Activated naive CD8-positive, alpha-beta T cell (primary cell): Measurements from ENCODE around the gene ANK2.
"Not testable (repeated sequence)": the region's sequence is repeated elsewhere in the genome, so short reads cannot be mapped to it uniquely, and the experiment has no call there.

Source experiments
- H3K27ac Mint-ChIP-seq: one replicate; pipeline ENCODE4 v1.8.0; 2021; ENCODE audit warnings: mixed read lengths
- H3K27me3 Mint-ChIP-seq: one replicate; pipeline ENCODE4 v1.8.0; 2021; ENCODE audit warnings: mixed read lengths
- H3K36me3 Mint-ChIP-seq: one replicate; pipeline ENCODE4 v1.8.0; 2021; ENCODE audit warnings: mixed read lengths
- H3K4me1 Mint-ChIP-seq: one replicate; pipeline ENCODE4 v1.8.0; 2021; ENCODE audit warnings: low read depth, mixed read lengths
- H3K4me3 Mint-ChIP-seq: one replicate; pipeline ENCODE4 v1.8.0; 2021; ENCODE audit warnings: mild to moderate bottlenecking, mixed read lengths
- H3K9me3 Mint-ChIP-seq: one replicate; pipeline ENCODE4 v1.8.0; 2021; ENCODE audit warnings: low read depth, mixed read lengths

Gene ANK2

GRCh38 chr4:113212613-113213012, 163.2 kb downstream of the ANK2 start:
- H3K36me3 Mint-ChIP-seq = no peaks in the 10 kb centered on the region
- H3K27me3 Mint-ChIP-seq = no peaks in the 10 kb centered on the region
- no peaks in the 10 kb centered on the region for H3K4me1 Mint-ChIP-seq
- H3K4me3 Mint-ChIP-seq = no peak overlapping the region
- H3K27ac Mint-ChIP-seq = no peak overlapping the region
- H3K9me3 Mint-ChIP-seq = no peaks in the 10 kb centered on the region

GRCh38 chr4:113221990-113222389, 172.5 kb downstream of the ANK2 start:
- Mint-ChIP-seq H3K27me3 (peaks cover 3% of the 10 kb centered on the region), H3K36me3 (no peaks in the 10 kb centered on the region), H3K4me1 (no peaks in the 10 kb centered on the region), H3K4me3 (no peak overlapping the region), H3K27ac (no peak overlapping the region), H3K9me3 (no peaks in the 10 kb centered on the region)

- peaks cover 3% of the 10 kb centered on the region for H3K27me3 Mint-ChIP-seq
- H3K9me3 Mint-ChIP-seq = no peaks in the 10 kb centered on the region
- H3K4me1 Mint-ChIP-seq = no peaks in the 10 kb centered on the region
- no peak overlapping the region for H3K4me3 Mint-ChIP-seq
- H3K36me3 Mint-ChIP-seq = no peaks in the 10 kb centered on the region
- no peak overlapping the region for H3K27ac Mint-ChIP-seq
Measured at GRCh38 chr4:113222471-113222870, 173.0 kb downstream of the ANK2 start.

GRCh38 chr4:113223001-113223400, 173.5 kb downstream of the ANK2 start:
- no peak overlapping the region for H3K4me3 Mint-ChIP-seq

GRCh38 chr4:113232194-113232593, 182.7 kb downstream of the ANK2 start:
- no peaks in the 10 kb centered on the region for H3K36me3 Mint-ChIP-seq
- H3K4me3 Mint-ChIP-seq = no peak overlapping the region
- H3K27ac Mint-ChIP-seq = no peak overlapping the region
- no peaks in the 10 kb centered on the region for H3K4me1 Mint-ChIP-seq
- peaks cover 10% of the 10 kb centered on the region for H3K27me3 Mint-ChIP-seq
- no peaks in the 10 kb centered on the region for H3K9me3 Mint-ChIP-seq

More at GRCh38 chr4:113223001-113223400, 173.5 kb downstream of the ANK2 start:
- Mint-ChIP-seq H3K27ac (no peak overlapping the region), H3K4me1 (no peaks in the 10 kb centered on the region), H3K27me3 (peaks cover 3% of the 10 kb centered on the region), H3K9me3 (no peaks in the 10 kb centered on the region), H3K36me3 (no peaks in the 10 kb centered on the region)

- peaks cover 9% of the 10 kb centered on the region for H3K27me3 Mint-ChIP-seq
- no peak overlapping the region for H3K4me3 Mint-ChIP-seq
- no peaks in the 10 kb centered on the region for H3K4me1 Mint-ChIP-seq
- no peak overlapping the region for H3K27ac Mint-ChIP-seq
- no peaks in the 10 kb centered on the region for H3K9me3 Mint-ChIP-seq
- no peaks in the 10 kb centered on the region for H3K36me3 Mint-ChIP-seq
Measured at GRCh38 chr4:113236916-113237315, 187.5 kb downstream of the ANK2 start.

GRCh38 chr4:113243312-113243711, 193.9 kb downstream of the ANK2 start:
- Mint-ChIP-seq H3K27ac (no peak overlapping the region), H3K4me3 (no peak overlapping the region), H3K36me3 (no peaks in the 10 kb centered on the region), H3K4me1 (no peaks in the 10 kb centered on the region), H3K27me3 (peaks cover 6% of the 10 kb centered on the region), H3K9me3 (no peaks in the 10 kb centered on the region)

GRCh38 chr4:113244747-113245146, 195.3 kb downstream of the ANK2 start:
- not testable (repeated sequence) for H3K27ac Mint-ChIP-seq, H3K27me3 Mint-ChIP-seq, H3K36me3 Mint-ChIP-seq, H3K4me3 Mint-ChIP-seq, H3K9me3 Mint-ChIP-seq, H3K4me1 Mint-ChIP-seq

- Mint-ChIP-seq H3K4me3 (no peak overlapping the region), H3K27ac (no peak overlapping the region), H3K4me1 (no peaks in the 10 kb centered on the region), H3K36me3 (no peaks in the 10 kb centered on the region), H3K27me3 (peaks cover 4% of the 10 kb centered on the region), H3K9me3 (no peaks in the 10 kb centered on the region)
Measured at GRCh38 chr4:113248320-113248719, 198.9 kb downstream of the ANK2 start.

- Mint-ChIP-seq H3K4me3 (no peak overlapping the region), H3K9me3 (no peaks in the 10 kb centered on the region), H3K27ac (no peak overlapping the region), H3K4me1 (no peaks in the 10 kb centered on the region), H3K27me3 (peaks cover 4% of the 10 kb centered on the region), H3K36me3 (no peaks in the 10 kb centered on the region)
Measured at GRCh38 chr4:113255628-113256027, 206.2 kb downstream of the ANK2 start.

- Mint-ChIP-seq H3K27me3 (peaks cover 4% of the 10 kb centered on the region), H3K36me3 (no peaks in the 10 kb centered on the region)
Measured at GRCh38 chr4:113256946-113257345, 207.5 kb downstream of the ANK2 start.

GRCh38 chr4:113260688-113261087, 211.2 kb downstream of the ANK2 start:
- no peak overlapping the region for H3K4me3 Mint-ChIP-seq
- no peak overlapping the region for H3K27ac Mint-ChIP-seq
- H3K4me1 Mint-ChIP-seq = no peaks in the 10 kb centered on the region
- H3K9me3 Mint-ChIP-seq = no peaks in the 10 kb centered on the region
- peaks cover 1% of the 10 kb centered on the region for H3K27me3 Mint-ChIP-seq
- no peaks in the 10 kb centered on the region for H3K36me3 Mint-ChIP-seq

More at GRCh38 chr4:113256946-113257345, 207.5 kb downstream of the ANK2 start:
- no peaks in the 10 kb centered on the region for H3K4me1 Mint-ChIP-seq
- no peak overlapping the region for H3K4me3 Mint-ChIP-seq
- no peak overlapping the region for H3K27ac Mint-ChIP-seq
- no peaks in the 10 kb centered on the region for H3K9me3 Mint-ChIP-seq

- Mint-ChIP-seq H3K9me3 (no peaks in the 10 kb centered on the region), H3K36me3 (no peaks in the 10 kb centered on the region), H3K4me1 (no peaks in the 10 kb centered on the region), H3K27ac (no peak overlapping the region), H3K27me3 (peaks cover 1% of the 10 kb centered on the region), H3K4me3 (no peak overlapping the region)
Measured at GRCh38 chr4:113263274-113263673, 213.8 kb downstream of the ANK2 start.

- H3K27me3 Mint-ChIP-seq = peaks cover 8% of the 10 kb centered on the region
- no peak overlapping the region for H3K27ac Mint-ChIP-seq
- H3K4me3 Mint-ChIP-seq = no peak overlapping the region
- no peaks in the 10 kb centered on the region for H3K36me3 Mint-ChIP-seq
- no peaks in the 10 kb centered on the region for H3K9me3 Mint-ChIP-seq
- no peaks in the 10 kb centered on the region for H3K4me1 Mint-ChIP-seq
Measured at GRCh38 chr4:113270520-113271319, 221.3 kb downstream of the ANK2 start.

- Mint-ChIP-seq H3K27me3 (peaks cover 11% of the 10 kb centered on the region), H3K4me3 (no peak overlapping the region), H3K4me1 (no peaks in the 10 kb centered on the region), H3K9me3 (no peaks in the 10 kb centered on the region), H3K36me3 (no peaks in the 10 kb centered on the region), H3K27ac (no peak overlapping the region)
Measured at GRCh38 chr4:113272523-113272922, 223.1 kb downstream of the ANK2 start.

- Mint-ChIP-seq H3K4me3 (no peak overlapping the region), H3K27ac (no peak overlapping the region)
Measured at GRCh38 chr4:113273721-113274220, 224.3 kb downstream of the ANK2 start.

More at GRCh38 chr4:113273721-113274220, 224.3 kb downstream of the ANK2 start:
- Mint-ChIP-seq H3K27me3 (peaks cover 13% of the 10 kb centered on the region), H3K36me3 (no peaks in the 10 kb centered on the region), H3K4me1 (no peaks in the 10 kb centered on the region), H3K9me3 (no peaks in the 10 kb centered on the region)
